ENCODE measurements around the gene USH1C.

Gene USH1C

DNA sequence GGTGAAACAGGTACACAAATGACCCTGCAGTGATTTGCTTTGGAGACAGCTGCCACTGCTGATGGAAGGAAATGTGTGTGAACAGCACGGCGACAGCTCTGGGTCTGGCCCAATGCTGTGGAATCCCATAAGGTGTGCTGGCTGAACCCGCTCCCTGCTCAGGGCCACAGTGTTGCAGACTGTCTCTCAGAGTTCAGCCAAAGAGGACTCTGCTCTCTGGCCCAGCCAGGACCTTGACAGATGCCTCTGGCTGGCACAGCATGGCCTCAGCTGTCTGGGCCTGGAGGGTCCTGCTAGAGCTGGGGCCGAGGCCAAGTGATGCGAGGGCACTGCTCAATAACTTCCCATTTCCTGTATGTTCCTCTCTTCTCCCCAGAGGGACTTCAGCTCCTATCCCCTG is 62.3 kb downstream of the USH1C start:
- POLR2A ChIA-PET = no interaction called here
- H3K9me3 ChIP-seq (ENCODE audit: control insufficient read depth, insufficient read depth, low read depth, low read length) = no peaks in the 10 kb centered on the region
- no peaks in the 10 kb centered on the region for H3K4me1 ChIP-seq (ENCODE audit: control insufficient read depth, insufficient read depth, low read length)
- no peak overlapping the region for H3K4me3 ChIP-seq (ENCODE audit: low read depth, low read length)
- H3K36me3 ChIP-seq (ENCODE audit: control insufficient read depth in 2 of 2, insufficient read depth in 1 of 2, low read length in 2 of 2) = no peaks in the 10 kb centered on the region
- no peak overlapping the region for H3K27ac ChIP-seq (ENCODE audit: extremely low read depth, low read depth, low read length)
- TF ChIP-seq, protein P1, sequence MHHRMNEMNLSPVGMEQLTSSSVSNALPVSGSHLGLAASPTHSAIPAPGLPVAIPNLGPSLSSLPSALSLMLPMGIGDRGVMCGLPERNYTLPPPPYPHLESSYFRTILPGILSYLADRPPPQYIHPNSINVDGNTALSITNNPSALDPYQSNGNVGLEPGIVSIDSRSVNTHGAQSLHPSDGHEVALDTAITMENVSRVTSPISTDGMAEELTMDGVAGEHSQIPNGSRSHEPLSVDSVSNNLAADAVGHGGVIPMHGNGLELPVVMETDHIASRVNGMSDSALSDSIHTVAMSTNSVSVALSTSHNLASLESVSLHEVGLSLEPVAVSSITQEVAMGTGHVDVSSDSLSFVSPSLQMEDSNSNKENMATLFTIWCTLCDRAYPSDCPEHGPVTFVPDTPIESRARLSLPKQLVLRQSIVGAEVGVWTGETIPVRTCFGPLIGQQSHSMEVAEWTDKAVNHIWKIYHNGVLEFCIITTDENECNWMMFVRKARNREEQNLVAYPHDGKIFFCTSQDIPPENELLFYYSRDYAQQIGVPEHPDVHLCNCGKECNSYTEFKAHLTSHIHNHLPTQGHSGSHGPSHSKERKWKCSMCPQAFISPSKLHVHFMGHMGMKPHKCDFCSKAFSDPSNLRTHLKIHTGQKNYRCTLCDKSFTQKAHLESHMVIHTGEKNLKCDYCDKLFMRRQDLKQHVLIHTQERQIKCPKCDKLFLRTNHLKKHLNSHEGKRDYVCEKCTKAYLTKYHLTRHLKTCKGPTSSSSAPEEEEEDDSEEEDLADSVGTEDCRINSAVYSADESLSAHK (tag by site-specific recombination; IDR thresholded peaks at IDR 0.05) = no peak
- TF ChIP-seq, protein P2, sequence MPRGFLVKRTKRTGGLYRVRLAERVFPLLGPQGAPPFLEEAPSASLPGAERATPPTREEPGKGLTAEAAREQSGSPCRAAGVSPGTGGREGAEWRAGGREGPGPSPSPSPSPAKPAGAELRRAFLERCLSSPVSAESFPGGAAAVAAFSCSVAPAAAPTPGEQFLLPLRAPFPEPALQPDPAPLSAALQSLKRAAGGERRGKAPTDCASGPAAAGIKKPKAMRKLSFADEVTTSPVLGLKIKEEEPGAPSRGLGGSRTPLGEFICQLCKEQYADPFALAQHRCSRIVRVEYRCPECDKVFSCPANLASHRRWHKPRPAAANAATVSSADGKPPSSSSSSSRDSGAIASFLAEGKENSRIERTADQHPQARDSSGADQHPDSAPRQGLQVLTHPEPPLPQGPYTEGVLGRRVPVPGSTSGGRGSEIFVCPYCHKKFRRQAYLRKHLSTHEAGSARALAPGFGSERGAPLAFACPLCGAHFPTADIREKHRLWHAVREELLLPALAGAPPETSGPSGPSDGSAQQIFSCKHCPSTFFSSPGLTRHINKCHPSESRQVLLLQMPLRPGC (tag by site-specific recombination; IDR thresholded peaks at IDR 0.05) = no peak
- TF ChIP-seq ZNF423 (tag by site-specific recombination; IDR thresholded peaks at IDR 0.05) (no peak), ZSCAN30 (tag by site-specific recombination; IDR thresholded peaks at IDR 0.05) (no peak), ZNF548 (tag by site-specific recombination; IDR thresholded peaks at IDR 0.05) (no peak), ZNF585B (tag by site-specific recombination; IDR thresholded peaks at IDR 0.05) (no peak), ZNF292 (tag by site-specific recombination; IDR thresholded peaks at IDR 0.05; ENCODE audit: borderline replicate concordance, low read depth) (no peak)
- CTCF ChIA-PET = interaction anchor here (1.0 to 1.9 kb wide), 6 partner anchors 9 to 93 kb away, joined by 3 to 6 read pairs (median 4); partner anchors contain the start of gene KCNJ11

DNA sequence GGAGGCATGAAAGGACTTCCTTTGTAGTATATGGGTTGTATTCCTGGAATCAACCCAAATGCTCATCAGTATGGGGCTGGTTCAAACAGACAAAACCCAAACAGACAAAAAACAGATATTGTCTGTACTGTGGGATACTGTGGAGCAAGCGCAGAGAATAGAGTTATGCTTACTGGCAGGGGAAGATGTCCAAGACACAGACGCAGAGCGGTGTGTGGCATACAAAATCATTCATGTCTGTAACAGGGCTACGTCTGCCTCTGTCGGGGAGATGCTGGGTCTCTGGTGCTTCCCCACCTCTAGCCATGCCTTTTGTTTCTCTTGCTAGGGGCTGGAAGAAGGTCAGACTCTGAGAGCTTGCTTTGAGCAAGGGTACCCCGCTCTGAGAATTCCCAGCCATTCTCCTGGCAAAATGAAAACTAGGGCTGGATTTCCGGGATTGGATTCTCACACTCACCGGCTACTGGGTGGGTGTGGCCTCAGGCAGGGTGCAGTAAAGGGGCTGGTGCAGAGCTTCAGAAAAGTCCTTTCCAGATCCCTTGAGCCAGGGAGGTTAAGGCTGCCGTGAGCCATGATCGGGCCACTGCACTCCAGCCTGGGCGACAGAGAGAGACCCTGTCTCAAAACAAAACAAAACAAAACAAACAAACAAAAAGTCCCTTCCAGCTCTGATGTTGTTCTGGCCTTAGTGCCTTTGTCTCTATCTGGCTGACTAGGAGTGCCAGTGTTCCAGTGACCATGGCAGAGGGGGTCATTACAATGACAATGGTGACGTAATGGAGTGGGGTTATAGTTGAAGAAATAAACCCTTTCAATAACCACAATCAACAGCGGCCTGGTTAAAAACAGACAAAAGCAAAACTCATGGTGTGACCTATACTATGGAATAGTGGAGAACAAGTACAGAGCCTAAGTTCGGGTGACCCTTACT is 64.7 kb downstream of the USH1C start:
- ChIA-PET CTCF (interaction anchor here (0.6 to 1.0 kb wide), 2 partner anchors 38 to 95 kb away, joined by 3 to 4 read pairs; no protein-coding TSS in a partner anchor), POLR2A (no interaction called here)
- Histone ChIP-seq H3K36me3 (ENCODE audit: control insufficient read depth in 2 of 2, insufficient read depth in 1 of 2, low read length in 2 of 2) (no peaks in the 10 kb centered on the region), H3K27ac (ENCODE audit: extremely low read depth, low read depth, low read length) (no peak overlapping the region), H3K9me3 (ENCODE audit: control insufficient read depth, insufficient read depth, low read depth, low read length) (no peaks in the 10 kb centered on the region), H3K4me1 (ENCODE audit: control insufficient read depth, insufficient read depth, low read length) (no peaks in the 10 kb centered on the region; the same call in 1 of the 2 replicates), H3K4me3 (ENCODE audit: low read depth, low read length) (no peak overlapping the region)
- TF ChIP-seq ZNF335 (tag by site-specific recombination; conservative IDR thresholded peaks at IDR 0.05) = 0 out of 2 replicates have a peak, but pooled peaks have one; percentile 13
- peak; percentile 87 for TF ChIP-seq ZBTB48 (tag by site-specific recombination; IDR thresholded peaks at IDR 0.05)
- TF ChIP-seq ZBTB17 (tag by site-specific recombination; IDR thresholded peaks at IDR 0.05) = peak; percentile 70
- 0 out of 2 replicates have a peak, but pooled peaks have one; percentile 74 for TF ChIP-seq ZNF600 (tag by site-specific recombination; IDR thresholded peaks at IDR 0.05)
- TF ChIP-seq KLF1 (tag by site-specific recombination; IDR thresholded peaks at IDR 0.05) = peak; percentile 53; the same call in 1 of the 2 replicates
- TF ChIP-seq ZBTB20 (tag by site-specific recombination; IDR thresholded peaks at IDR 0.05) = peak; percentile 58; the same call in 1 of the 2 replicates
- peak; percentile 71 for TF ChIP-seq KLF10 (tag by site-specific recombination; IDR thresholded peaks at IDR 0.05)
- no peak for TF ChIP-seq ZFP37 (tag by site-specific recombination; IDR thresholded peaks at IDR 0.05)
- TF ChIP-seq FEZF1 (tag by site-specific recombination; IDR thresholded peaks at IDR 0.05) = no peak
- peak; percentile 34; the same call in 1 of the 2 replicates for TF ChIP-seq KLF8 (tag by site-specific recombination; IDR thresholded peaks at IDR 0.05)
- TF ChIP-seq ZNF660 (tag by site-specific recombination; IDR thresholded peaks at IDR 0.05) = peak; percentile 36; the same call in 1 of the 2 replicates
- no peak for TF ChIP-seq KLF7 (tag by site-specific recombination; IDR thresholded peaks at IDR 0.05; ENCODE audit: borderline replicate concordance)
- peak; percentile 56 for TF ChIP-seq SP3 (tag by site-specific recombination; IDR thresholded peaks at IDR 0.05)
- TF ChIP-seq KLF9 (tag by site-specific recombination; IDR thresholded peaks at IDR 0.05; ENCODE audit: low read depth) = peak; percentile 94
- TF ChIP-seq ZNF777 (tag by site-specific recombination; IDR thresholded peaks at IDR 0.05; ENCODE audit: borderline replicate concordance) = no peak
- 0 out of 2 replicates have a peak, but pooled peaks have one; percentile 8 for TF ChIP-seq ZBTB21 (tag by site-specific recombination; IDR thresholded peaks at IDR 0.05)
- TF ChIP-seq, protein P3, sequence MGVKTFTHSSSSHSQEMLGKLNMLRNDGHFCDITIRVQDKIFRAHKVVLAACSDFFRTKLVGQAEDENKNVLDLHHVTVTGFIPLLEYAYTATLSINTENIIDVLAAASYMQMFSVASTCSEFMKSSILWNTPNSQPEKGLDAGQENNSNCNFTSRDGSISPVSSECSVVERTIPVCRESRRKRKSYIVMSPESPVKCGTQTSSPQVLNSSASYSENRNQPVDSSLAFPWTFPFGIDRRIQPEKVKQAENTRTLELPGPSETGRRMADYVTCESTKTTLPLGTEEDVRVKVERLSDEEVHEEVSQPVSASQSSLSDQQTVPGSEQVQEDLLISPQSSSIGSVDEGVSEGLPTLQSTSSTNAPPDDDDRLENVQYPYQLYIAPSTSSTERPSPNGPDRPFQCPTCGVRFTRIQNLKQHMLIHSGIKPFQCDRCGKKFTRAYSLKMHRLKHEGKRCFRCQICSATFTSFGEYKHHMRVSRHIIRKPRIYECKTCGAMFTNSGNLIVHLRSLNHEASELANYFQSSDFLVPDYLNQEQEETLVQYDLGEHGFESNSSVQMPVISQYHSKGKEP (tag by site-specific recombination; IDR thresholded peaks at IDR 0.05) = no peak
